Ovary (tissue), 9 donors: ENCODE data around the gene HK1. TPM values are rescaled to one million over a fixed set of nuclear protein-coding genes. Genes with fewer than 3 reads are reported as not detected.
"Not testable (repeated sequence)": the region's sequence is repeated elsewhere in the genome, so short reads cannot be mapped to it uniquely, and the experiment has no call there.

Experiments used
- DNase-seq, 5 donors: peaks; one replicate each; pipeline ENCODE4 v3.0.0-alpha.2; 2019 to 2020
- H3K27ac ChIP-seq, 2 donors: fragments of 200-600 bp; one replicate each; pipeline versions ENCODE4 v1.5.1 to v1.8.0; 2019 to 2022
- H3K27me3 ChIP-seq: fragments of 200-600 bp; one replicate; pipeline ENCODE4 v1.8.0; 2022
- H3K36me3 ChIP-seq: fragments of 200-600 bp; sonication (generic); one replicate; pipeline ENCODE4 v1.5.1; 2019
- H3K4me1 ChIP-seq: one replicate; pipeline ENCODE4 v1.8.1; 2013; ENCODE audit warnings: mild to moderate bottlenecking, moderate library complexity; ENCODE audit not compliant: insufficient read depth
- H3K4me3 ChIP-seq: fragments of 200-600 bp; sonication (generic); one replicate; pipeline ENCODE4 v1.5.1; 2017
- H3K9me3 ChIP-seq, 2 donors: fragments of 200-600 bp in 1 of 2; sonication (generic) in 1 of 2; one replicate each; pipeline versions ENCODE4 v1.5.1 to v1.8.1; 2013 to 2019; ENCODE audit warnings: mild to moderate bottlenecking in 1 of 2, moderate library complexity in 1 of 2
- EP300 ChIP-seq: sonication (generic); formaldehyde crosslinking; IDR thresholded peaks from one replicate; pipeline ENCODE4 v1.6.1; 2017; ENCODE audit warnings: antibody characterized with exemption
- POLR2A ChIP-seq: fragments of 450-650 bp; IDR thresholded peaks from one replicate; pipeline ENCODE4 v1.6.1; 2017; ENCODE audit warnings: antibody characterized with exemption, mild to moderate bottlenecking, moderate library complexity
- WGBS, 3 donors: extraction: QIAGEN DNeasy Blood & Tissue Kit in 1 of 3; methylation state at CpG; one replicate each; pipeline versions ENCODE4 v1.1.5 to v1.1.7; 2013 to 2017; 5-methylcytosine and 5-hydroxymethylcytosine counted together
- intact Hi-C, 4 donors: fragments of 100-400 bp; cut with DNase I; formaldehyde crosslinking; loops; one replicate each; pipeline versions ENCODE4 v1.11.0 to v1.15.1; 2022 to 2023
- polyA plus RNA-seq, 2 donors: library from polyadenylated mRNA; stranded (reverse); fragments of 200-250 nt in 1 of 2; fragments of 350-450 nt in 1 of 2; fragmentation: Illumina TruSeq in 1 of 2; extraction: RNeasy Lipid Tissue Mini Kit (QIAGEN cat#74804) in 1 of 2; gene quantifications; one replicate each; pipeline ENCODE4 v1.2.3, GENCODE V29; 2013 to 2014
- total RNA-seq, 7 donors: library from RNA; depleted of rRNA in 2 of 7; stranded (reverse); fragments of >200 nt in 2 of 7; fragmentation: NEBNext Ultra II Directional in 3 of 7; extraction: Animal tissue kit (Norgen Biotek cat#: 25700) in 3 of 7; gene quantifications; one replicate each; pipeline versions ENCODE4 v1.1.0 to v1.2.4, GENCODE V29; 2016 to 2023
- TF ChIP-seq, protein P1 (sequence below), 3 donors: fragments of 450-650 bp in 2 of 3; fragments of 200-600 bp in 1 of 3; IDR thresholded peaks; one replicate each; pipeline versions ENCODE4 v1.5.1 to v1.8.0; 2016 to 2022; ENCODE audit warnings: antibody characterized with exemption in 3 of 3, mild to moderate bottlenecking in 1 of 3
- donor health status: DM: no; HTN: no; CAD: no; lungs with moderate emphysema.
- donor health status: DM: no; HTN: no; CAD: no.
- donor health status: Bipolar disorder and iron deficiency.
- donor health status: DM: yes; HTN: yes; CAD: no.
- donor health status: DM: no; HTN: no; CAD: no.
- donor health status: DM: yes; HTN: yes; CAD: no.

Gene HK1
- total and polyA plus RNA-seq, 9 donors = 12.8 to 63.1 (median 35.8) TPM

DNA sequence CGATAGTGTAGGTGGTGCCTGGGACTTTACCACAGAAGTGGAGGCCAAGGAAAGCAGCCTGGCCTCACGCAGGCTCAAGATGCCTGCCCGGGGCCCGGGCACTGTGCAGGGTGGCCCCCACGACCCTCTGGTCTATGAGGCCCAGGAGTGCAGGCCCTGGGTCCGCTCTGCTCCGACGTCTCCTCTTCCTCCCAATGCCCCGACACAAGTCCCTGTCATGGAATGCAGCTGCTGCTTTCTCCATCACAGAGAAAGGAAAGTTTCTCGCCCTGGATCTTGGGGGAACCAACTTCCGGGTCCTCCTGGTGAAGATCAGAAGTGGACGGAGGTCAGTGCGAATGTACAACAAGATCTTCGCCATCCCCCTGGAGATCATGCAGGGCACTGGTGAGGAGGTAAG, 28.3 kb upstream of the HK1 start:
- H3K4me1 ChIP-seq = no peaks in the 10 kb centered on the region

DNA sequence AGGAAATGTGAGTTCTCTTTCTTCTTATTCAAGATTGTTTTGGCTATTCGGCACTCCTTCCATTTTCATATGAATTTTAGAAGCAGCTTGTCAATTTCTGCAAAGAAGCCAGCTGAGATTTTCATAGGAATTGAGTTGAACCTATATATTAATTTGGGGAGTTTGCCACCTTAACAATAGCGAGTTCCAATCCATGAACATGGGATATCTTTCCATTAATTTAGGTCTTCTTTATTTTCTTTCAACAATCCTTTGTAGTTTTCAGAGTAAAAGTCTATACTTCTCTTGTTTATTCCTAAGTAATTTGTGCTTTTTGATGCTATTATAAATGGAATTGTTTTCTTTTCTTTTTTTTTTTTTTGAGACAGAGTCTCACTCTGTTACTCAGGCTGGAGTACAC, 26.9 kb upstream of the HK1 start:
- DNase-seq, H3K27ac ChIP-seq, H3K36me3 ChIP-seq, H3K4me3 ChIP-seq, H3K27me3 ChIP-seq, H3K4me1 ChIP-seq, H3K9me3 ChIP-seq, intact Hi-C loops: not testable (repeated sequence)
- 93 to 100% (median 96%) methylated on average over 2 of the region's 2 CpGs for WGBS, 3 donors

More for the DNA sequence above, 28.3 kb upstream of the HK1 start:
- intact Hi-C loops = no loop called here
- Histone ChIP-seq H3K9me3 (no peaks in the 10 kb centered on the region), H3K27me3 (no peaks in the 10 kb centered on the region), H3K36me3 (no peaks in the 10 kb centered on the region), H3K27ac (no peak overlapping the region), H3K4me3 (no peak overlapping the region)
- DNase-seq = no peak
- no peak for TF ChIP-seq POLR2A
- TF ChIP-seq, protein P1, sequence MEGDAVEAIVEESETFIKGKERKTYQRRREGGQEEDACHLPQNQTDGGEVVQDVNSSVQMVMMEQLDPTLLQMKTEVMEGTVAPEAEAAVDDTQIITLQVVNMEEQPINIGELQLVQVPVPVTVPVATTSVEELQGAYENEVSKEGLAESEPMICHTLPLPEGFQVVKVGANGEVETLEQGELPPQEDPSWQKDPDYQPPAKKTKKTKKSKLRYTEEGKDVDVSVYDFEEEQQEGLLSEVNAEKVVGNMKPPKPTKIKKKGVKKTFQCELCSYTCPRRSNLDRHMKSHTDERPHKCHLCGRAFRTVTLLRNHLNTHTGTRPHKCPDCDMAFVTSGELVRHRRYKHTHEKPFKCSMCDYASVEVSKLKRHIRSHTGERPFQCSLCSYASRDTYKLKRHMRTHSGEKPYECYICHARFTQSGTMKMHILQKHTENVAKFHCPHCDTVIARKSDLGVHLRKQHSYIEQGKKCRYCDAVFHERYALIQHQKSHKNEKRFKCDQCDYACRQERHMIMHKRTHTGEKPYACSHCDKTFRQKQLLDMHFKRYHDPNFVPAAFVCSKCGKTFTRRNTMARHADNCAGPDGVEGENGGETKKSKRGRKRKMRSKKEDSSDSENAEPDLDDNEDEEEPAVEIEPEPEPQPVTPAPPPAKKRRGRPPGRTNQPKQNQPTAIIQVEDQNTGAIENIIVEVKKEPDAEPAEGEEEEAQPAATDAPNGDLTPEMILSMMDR (IDR thresholded peaks at IDR 0.05) = no peak
- TF ChIP-seq EP300 = no peak
- 92 to 98% (median 94%) methylated on average over 14 of the region's 14 CpGs for WGBS, 3 donors

DNA sequence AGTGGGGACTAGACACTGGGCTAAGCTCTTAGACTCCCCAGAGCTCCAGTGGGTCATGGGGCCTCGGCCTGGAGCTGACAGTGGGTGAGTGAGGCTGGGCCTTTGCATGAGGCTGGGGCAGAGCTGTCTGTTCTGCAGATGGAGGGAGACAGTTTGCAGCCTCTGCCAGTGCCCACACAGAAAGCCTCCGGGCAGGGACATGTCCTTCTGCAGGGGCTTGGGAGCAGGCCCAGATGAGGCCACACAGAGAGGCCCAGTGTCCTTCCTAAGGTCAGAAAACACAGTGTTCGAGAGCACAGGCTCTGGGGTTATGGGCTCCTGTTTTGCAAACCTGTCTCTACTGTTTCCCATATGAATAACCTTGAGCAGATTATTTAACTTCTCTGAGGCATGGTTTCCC, 25.1 kb upstream of the HK1 start:
- Histone ChIP-seq H3K27me3 (no peaks in the 10 kb centered on the region), H3K36me3 (no peaks in the 10 kb centered on the region), H3K4me1 (no peaks in the 10 kb centered on the region), H3K4me3 (no peak overlapping the region), H3K27ac (no peak overlapping the region), H3K9me3 (no peaks in the 10 kb centered on the region)
- TF ChIP-seq EP300 (no peak), POLR2A (no peak)
- TF ChIP-seq, protein P1 (IDR thresholded peaks at IDR 0.05) = no peak
- WGBS, 3 donors = 56 to 85% (median 70%) methylated on average over 3 of the region's 3 CpGs
- DNase-seq = no peak
- intact Hi-C loops = no loop called here

DNA sequence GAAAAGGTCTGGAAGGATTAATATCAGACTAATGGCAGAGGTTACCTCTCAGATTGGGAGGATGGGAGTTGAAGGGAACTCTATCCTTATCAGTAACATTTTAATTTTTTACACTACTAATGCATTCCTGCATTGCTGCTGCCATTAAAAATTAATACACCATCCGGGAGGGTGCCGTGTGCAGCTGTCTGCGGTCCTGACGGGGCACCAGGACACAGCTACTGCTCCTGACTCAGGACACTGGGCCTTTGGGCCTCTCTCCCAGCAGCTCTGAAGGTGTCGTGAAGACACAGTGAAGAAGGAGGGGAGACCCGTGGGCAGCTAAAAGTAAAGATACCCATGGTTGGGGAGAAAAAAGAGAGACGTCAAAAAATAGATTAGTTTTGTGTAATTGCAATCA, 23.4 kb upstream of the HK1 start:
- TF ChIP-seq, protein P1 (IDR thresholded peaks at IDR 0.05) = no peak
- TF ChIP-seq POLR2A (no peak), EP300 (no peak)
- H3K27ac ChIP-seq = no peak overlapping the region
- no peak overlapping the region for H3K4me3 ChIP-seq
- H3K4me1 ChIP-seq = no peaks in the 10 kb centered on the region
- DNase-seq = no peak
- intact Hi-C loops = no loop called here
- H3K27me3 ChIP-seq = no peaks in the 10 kb centered on the region
- WGBS, 3 donors = 64 to 74% (median 72%) methylated on average over 7 of the region's 7 CpGs
- no peaks in the 10 kb centered on the region for H3K36me3 ChIP-seq
- H3K9me3 ChIP-seq = no peaks in the 10 kb centered on the region

DNA sequence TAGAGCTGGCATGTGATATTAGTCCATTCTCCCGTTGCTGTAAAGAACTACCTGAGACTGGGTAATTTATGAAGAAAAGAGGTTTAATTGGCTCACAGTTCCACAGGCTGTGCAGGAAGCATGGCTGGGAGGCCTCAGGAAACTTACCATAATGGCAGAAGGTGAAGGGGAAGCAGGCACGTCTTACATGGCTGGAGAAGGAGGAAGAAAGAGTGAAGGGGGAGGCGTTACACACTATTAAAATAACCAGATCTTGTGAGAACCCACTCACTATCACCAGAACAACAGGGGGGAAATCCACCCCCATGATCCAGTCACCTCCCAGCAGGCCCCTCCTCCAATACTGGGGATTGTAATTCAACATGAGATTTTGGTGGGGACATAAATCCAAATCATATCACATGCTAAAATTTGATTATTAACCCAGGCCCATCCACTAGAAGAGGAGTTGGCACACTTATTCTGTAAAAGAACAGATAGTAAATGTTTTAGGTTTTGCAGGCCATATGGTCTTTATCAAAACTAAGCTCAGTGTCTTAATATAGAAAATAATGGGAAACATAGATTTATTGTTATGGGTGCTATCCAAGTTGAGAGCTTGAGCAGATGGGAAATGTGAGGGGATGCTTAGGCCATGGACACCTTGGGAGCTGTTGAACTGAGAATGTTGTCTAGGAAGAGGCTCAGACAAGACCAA, 18.6 kb upstream of the HK1 start:
- H3K36me3 ChIP-seq = no peaks in the 10 kb centered on the region
- no peaks in the 10 kb centered on the region for H3K9me3 ChIP-seq
- intact Hi-C loops = no loop called here
- no peak for DNase-seq
- WGBS, 3 donors = 58 to 76% (median 66%) methylated on average over 3 of the region's 3 CpGs
- no peaks in the 10 kb centered on the region for H3K4me1 ChIP-seq
- H3K27ac ChIP-seq = no peak overlapping the region
- TF ChIP-seq EP300 = no peak
- TF ChIP-seq, protein P1 (IDR thresholded peaks at IDR 0.05) = no peak
- no peak for TF ChIP-seq POLR2A
- H3K4me3 ChIP-seq = no peak overlapping the region
- no peaks in the 10 kb centered on the region for H3K27me3 ChIP-seq
